ENCODE data around the gene RIMBP2.

Gene RIMBP2

DNA sequence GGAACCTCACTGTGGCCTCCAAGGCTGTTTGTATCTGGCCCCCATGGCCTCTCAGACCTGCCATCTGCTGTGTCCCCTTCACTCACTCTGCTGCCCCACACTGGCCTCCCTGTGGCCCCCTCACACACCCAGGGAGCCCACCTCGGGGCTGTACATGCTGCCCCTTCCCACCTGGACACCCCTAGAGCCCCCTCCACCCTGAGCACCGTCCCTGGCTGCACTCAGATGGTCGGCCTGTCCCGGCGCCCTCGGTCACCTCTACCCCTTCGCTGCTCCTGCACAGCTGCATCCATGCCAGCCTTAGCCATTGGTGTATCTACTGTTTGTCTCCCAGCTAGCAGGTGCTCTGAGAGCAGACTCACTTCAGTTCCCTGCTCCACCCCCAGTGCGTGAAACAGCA is 144.4 kb downstream of the RIMBP2 start:
- DNase-seq (ENCODE audit: low read depth), result no peak

DNA sequence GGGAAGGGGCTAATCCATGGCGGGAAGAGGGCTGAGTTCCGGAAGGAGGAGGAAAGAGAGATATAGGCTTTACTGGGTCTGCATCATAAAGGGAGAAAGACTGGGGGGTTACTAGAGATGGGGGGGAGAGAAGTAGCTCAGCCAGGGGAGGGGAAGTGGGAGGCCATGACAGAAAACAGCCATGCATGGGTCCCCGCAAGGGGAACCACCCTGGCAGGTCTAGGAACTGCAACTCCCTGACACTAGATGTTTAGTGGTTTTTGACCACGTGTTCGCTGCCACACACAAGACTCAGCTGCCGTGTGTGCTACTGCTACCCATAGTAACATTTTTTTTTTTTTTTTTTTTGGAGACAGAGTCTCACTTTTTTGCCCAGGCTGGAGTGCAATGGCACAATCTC is 145.0 kb downstream of the RIMBP2 start:
- no peak for DNase-seq (ENCODE audit: low read depth)

DNA sequence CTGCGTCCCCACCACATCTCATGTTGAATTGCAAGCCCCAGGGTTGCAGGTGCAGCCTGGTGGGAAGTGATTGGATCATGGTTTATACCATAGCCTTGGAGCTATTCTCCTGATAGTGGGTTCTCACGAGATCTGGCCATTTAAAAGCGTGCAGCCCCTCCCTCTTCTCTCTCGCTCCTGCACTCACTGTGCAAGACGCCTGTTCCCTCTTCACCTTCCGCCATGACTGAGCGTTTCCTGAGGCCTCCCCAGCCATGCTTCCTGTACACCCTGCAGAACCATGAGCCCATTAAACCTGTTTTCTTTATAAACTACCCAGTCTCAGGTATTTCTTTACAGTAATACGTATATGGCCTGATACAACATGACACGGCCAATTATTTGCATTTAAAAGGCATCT is 146.6 kb downstream of the RIMBP2 start:
- no peak for DNase-seq (ENCODE audit: low read depth)

- no peak for DNase-seq (ENCODE audit: low read depth)
Observed at GRCh38 chr12:130568501-130568900, 147.6 kb downstream of the RIMBP2 start.

DNA sequence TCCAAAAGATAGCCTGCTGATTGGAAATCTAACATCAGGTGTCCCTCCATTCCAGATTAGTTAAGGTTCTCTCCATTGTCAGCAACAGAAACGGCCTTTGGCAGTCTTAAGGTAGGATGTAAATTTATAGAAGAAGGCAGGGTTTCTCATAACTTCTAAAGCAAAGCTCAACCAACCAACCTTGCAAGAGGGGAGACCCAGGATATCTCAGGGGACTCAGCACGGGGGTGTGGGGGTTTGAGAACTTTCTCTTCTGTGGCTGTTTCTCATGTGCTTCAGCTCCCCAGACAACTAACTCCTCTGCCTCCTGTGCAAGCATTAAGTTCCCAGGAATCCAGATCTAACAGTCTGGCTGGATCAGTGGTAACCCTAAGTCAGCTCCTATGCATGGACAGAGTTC is 148.1 kb downstream of the RIMBP2 start:
- DNase-seq (ENCODE audit: low read depth), result no peak

DNA sequence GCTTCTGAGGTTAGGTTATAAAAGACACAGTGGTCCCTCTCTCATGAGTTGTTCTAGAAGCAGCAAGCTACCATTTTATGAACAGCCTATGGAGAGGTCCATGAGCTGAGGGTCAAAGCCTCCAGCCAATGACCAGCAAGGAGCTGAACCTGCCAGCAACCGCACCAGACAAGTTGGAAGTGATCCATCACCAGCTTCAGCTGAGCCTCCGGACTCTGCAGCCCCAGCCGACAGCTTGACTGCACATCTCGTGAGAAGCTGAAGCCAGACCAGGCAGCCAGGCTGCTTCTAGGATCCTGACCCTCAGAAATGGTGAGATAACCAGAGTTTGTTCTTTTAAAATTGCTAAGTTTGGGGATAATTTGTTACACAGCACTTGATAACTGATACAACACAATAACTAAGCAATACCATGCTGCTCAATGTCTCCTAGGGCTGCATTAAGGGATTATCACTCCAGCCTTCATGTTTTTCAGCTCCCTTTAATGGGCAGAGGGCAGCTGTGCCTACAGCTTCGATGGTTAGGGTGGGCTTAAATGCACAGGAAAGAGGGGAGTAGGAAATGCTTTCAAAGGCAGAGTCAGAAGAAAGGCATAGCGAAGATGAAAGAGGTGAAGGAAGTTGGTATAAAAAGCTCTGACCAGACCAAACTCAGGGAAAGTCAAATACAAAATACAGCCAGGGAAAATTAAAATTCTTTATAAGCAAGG is 149.5 kb downstream of the RIMBP2 start:
- no peak for DNase-seq (ENCODE audit: low read depth)

- no peak for DNase-seq (ENCODE audit: low read depth)
Observed at GRCh38 chr12:130565189-130565588, 150.9 kb downstream of the RIMBP2 start.

- DNase-seq (ENCODE audit: low read depth), result no peak
Observed at GRCh38 chr12:130563323-130563722, 152.8 kb downstream of the RIMBP2 start.

DNA sequence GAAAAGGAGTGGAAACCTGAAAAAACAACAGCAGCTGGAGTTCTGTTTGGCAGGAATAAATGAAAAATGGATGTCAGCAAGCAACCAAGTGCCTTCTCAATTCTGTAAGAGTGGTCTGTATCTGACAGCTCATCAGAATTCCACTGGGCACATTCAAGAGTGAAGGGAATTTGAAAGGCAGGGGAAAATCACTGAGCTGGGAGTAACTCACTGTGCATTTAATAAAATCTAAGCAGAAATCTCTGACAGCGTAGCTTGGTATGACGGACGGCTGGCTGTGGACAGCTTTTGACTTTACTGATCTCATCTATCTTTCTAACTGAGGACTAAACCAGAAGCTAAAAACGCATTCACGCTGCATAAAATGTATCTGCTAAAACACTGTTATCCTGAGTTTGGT is 153.4 kb downstream of the RIMBP2 start:
- no peak for DNase-seq (ENCODE audit: low read depth)

DNA sequence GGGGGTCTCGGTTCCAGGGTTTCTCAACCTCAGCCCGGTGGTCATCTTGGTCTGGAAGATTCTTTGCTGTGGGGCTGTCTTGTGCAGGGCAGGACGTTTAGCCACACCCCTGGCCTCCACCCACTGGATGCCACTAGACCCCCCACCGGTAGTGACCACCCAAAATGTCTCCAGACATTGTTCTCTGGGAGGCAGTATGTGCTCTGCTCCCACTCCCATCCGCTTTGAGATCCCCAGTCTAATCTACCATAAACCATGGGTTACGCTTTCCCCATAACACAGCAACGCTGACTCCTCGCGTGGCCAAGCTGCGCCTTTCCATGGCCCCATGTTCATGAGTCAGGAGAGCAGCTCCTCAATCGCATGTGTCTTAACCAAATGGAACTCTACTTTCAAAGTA is 155.8 kb downstream of the RIMBP2 start:
- DNase-seq (ENCODE audit: low read depth), result no peak

- DNase-seq (ENCODE audit: low read depth), result no peak
Observed at GRCh38 chr12:130559806-130560205, 156.3 kb downstream of the RIMBP2 start.

- no peak for DNase-seq (ENCODE audit: low read depth)
Observed at GRCh38 chr12:130557886-130558765, 158.0 kb downstream of the RIMBP2 start.

GRCh38 chr12:130557201-130557600 is 158.9 kb downstream of the RIMBP2 start:
- DNase-seq (ENCODE audit: low read depth), result no peak

- DNase-seq (ENCODE audit: low read depth), result no peak
Observed at GRCh38 chr12:130556486-130557055, 159.5 kb downstream of the RIMBP2 start.

- no peak for DNase-seq (ENCODE audit: low read depth)
Observed at GRCh38 chr12:130555628-130556485, 160.2 kb downstream of the RIMBP2 start.

- no peak for DNase-seq (ENCODE audit: low read depth)
Observed at GRCh38 chr12:130555221-130555620, 160.9 kb downstream of the RIMBP2 start.

DNA sequence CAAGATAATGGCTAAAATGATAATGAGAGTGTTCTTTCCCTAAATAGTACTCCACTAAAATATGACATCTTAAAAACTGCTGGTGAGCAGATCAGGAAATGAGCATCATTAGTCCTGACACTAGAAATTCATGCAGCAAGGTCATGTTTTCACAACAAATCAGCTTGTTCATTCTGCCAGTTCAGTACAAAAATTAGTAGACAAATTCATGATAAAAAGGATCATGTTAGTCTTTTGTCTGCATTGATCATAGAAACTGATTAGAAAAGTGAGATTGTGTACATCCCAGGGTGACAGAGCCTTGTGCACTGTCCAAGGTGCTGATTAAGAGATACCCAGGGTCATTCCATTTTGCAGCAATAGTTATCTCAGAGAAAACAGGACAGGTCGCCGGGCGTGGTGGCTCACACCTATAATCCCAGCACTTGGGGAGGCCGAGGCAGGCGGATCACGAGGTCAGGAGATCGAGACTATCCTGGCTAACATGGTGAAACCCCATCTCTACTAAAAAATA is 163.6 kb downstream of the RIMBP2 start:
- DNase-seq (ENCODE audit: low read depth), result no peak

GRCh38 chr12:130549361-130549760 is 166.7 kb downstream of the RIMBP2 start:
- no peak for DNase-seq (ENCODE audit: low read depth)

DNA sequence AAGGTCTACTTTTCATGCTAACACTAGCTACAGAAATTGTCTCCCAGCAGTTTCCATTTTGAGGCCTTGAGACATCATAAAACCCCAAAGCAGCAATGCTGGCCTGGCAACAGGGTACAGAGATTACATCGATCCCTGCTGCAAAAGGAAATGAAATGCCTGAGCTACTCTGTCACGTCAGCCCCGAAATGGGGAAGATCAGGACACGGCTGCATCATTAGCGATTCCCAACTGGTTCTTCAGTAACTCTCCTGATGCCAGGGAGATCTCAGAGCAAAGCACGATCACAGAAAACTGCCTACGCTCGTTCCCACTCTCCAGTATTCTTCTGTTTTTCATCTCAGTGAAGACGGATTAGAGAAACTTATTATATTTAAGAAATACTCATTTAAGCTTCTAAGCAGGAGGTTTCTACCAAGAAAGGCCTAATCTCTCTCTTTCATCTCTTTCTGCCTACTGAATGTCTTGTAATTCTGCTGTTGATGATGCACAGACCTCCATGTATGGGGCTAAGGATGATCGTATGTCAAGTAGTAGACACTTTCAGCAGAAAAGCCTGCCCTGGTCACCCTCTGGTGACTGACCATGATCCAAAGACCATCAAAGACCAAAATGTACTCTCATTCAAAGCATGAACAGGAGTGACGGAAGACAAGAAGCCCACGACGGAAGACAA is 168.5 kb downstream of the RIMBP2 start:
- DNase-seq (ENCODE audit: low read depth), result no peak

DNA sequence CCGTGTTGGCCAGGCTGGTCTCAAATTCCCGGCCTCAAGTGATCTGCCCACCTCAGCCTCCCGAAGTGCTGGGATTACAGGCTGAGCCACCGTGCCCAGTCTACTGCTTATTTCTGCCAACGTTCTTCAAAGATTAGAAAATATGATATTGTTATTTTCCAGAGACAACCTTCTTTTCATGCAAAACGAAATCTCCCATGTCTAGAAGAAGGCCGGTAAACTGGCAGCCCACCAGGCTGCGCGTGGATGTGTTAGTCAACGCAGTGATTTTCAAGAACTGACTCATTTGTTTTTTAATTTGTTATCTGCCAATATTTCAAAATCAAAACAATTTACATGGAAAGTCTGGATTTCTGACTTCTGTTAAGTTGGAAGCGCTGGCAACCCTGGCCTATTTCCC is 169.6 kb downstream of the RIMBP2 start:
- no peak for DNase-seq (ENCODE audit: low read depth)

- DNase-seq (ENCODE audit: low read depth), result no peak
Observed at GRCh38 chr12:130545475-130545874, 170.6 kb downstream of the RIMBP2 start.

Measured in T follicular helper cell (primary cell).